Neural crest cell (in vitro differentiated cells): ENCODE measurements around the gene SPATA12. TPM values are rescaled to one million over a fixed set of nuclear protein-coding genes. Genes with fewer than 3 reads are reported as not detected.

Source experiments
- DNase-seq: peaks from one replicate; pipeline ENCODE4 v3.0.0; 2021; ENCODE audit warnings: low read depth, mixed read lengths, low spot score
- H3K27ac Mint-ChIP-seq: one replicate; pipeline ENCODE4 v1.8.0; 2021; ENCODE audit warnings: mild to moderate bottlenecking, mixed read lengths; ENCODE audit not compliant: unreplicated experiment
- H3K27me3 Mint-ChIP-seq: 2 replicates; pipeline ENCODE4 v1.8.0; 2021; ENCODE audit warnings: low read depth, mild to moderate bottlenecking, mixed read lengths
- H3K36me3 Mint-ChIP-seq: 2 replicates; pipeline ENCODE4 v1.8.0; 2021; ENCODE audit warnings: low read depth, mild to moderate bottlenecking, mixed read lengths
- H3K4me1 Mint-ChIP-seq: 2 replicates; pipeline ENCODE4 v1.8.0; 2021; ENCODE audit warnings: mixed read lengths
- H3K4me3 Mint-ChIP-seq: one replicate; pipeline ENCODE4 v1.8.0; 2021; ENCODE audit warnings: mild to moderate bottlenecking, mixed read lengths
- H3K9me3 Mint-ChIP-seq: 2 replicates; pipeline ENCODE4 v1.8.0; 2021; ENCODE audit warnings: mixed read lengths
- total RNA-seq: library from RNA; stranded (reverse); gene quantifications from 2 replicates; pipeline ENCODE4 v1.2.1, GENCODE V29; 2021
- TF ChIP-seq, protein P1 (sequence below): fragments of 200-600 bp; sonication (generic); conservative IDR thresholded peaks from 2 replicates; pipeline ENCODE4 v1.5.0; 2021; ENCODE audit warnings: antibody characterized with exemption, mild to moderate bottlenecking

Gene SPATA12
- total RNA-seq, 1 donor from 2014 or later, result not detected

DNA sequence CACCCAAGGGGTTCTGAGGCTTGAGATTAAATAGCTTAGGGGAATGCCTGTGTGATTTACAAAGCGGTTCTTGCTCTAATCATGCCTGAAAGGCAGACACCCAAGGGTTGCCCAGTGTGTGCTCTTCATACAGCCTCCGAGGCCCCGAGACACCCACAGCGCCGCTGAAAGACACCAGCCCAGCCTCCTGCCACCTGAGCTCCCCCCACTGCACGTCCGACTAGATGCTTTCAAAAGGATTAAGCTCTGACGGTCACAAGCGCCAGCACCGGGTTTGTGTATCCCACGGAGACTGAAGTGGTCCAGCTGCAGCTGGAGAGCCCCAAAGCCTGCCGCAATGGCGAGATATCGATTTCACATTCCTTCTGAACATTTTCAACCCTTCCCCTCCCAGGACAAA, 50.3 kb downstream of the SPATA12 start:
- H3K27ac Mint-ChIP-seq, result peak overlapping the region; percentile 78
- H3K36me3 Mint-ChIP-seq, result peaks cover 25% of the 10 kb centered on the region
- H3K4me1 Mint-ChIP-seq, result peaks cover 23% of the 10 kb centered on the region
- TF ChIP-seq, protein P1, sequence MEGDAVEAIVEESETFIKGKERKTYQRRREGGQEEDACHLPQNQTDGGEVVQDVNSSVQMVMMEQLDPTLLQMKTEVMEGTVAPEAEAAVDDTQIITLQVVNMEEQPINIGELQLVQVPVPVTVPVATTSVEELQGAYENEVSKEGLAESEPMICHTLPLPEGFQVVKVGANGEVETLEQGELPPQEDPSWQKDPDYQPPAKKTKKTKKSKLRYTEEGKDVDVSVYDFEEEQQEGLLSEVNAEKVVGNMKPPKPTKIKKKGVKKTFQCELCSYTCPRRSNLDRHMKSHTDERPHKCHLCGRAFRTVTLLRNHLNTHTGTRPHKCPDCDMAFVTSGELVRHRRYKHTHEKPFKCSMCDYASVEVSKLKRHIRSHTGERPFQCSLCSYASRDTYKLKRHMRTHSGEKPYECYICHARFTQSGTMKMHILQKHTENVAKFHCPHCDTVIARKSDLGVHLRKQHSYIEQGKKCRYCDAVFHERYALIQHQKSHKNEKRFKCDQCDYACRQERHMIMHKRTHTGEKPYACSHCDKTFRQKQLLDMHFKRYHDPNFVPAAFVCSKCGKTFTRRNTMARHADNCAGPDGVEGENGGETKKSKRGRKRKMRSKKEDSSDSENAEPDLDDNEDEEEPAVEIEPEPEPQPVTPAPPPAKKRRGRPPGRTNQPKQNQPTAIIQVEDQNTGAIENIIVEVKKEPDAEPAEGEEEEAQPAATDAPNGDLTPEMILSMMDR, result no peak
- H3K9me3 Mint-ChIP-seq, result no peaks in the 10 kb centered on the region
- H3K4me3 Mint-ChIP-seq, result peak overlapping the region; percentile 51
- DNase-seq, result no peak
- no peaks in the 10 kb centered on the region for H3K27me3 Mint-ChIP-seq

- Mint-ChIP-seq H3K4me1 (peaks cover 23% of the 10 kb centered on the region), H3K27me3 (no peaks in the 10 kb centered on the region), H3K27ac (no peak overlapping the region), H3K36me3 (peaks cover 22% of the 10 kb centered on the region), H3K9me3 (no peaks in the 10 kb centered on the region), H3K4me3 (no peak overlapping the region)
- TF ChIP-seq, protein P1, result peak; percentile 45
- DNase-seq, result no peak
These were observed 51.7 kb downstream of the SPATA12 start for GRCh38 chr3:57112206-57112605.

DNA sequence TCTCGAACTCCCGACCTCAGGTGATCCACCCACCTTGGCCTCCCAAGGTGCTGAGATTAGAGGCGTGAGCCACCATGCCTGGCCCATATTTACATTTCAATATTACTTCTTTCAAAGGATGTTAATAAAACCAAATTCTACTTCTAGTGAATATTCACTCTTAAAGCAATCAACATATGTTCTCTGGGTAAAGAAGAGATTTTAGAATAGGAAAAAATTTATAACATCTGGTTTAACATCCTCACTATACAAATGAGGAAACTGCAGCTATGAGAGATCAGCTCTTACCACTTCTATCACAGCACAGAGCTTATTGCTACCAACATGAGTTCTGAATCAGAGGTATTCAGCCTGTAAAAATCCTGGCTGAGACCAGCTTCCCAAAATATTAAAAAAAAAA, 56.0 kb downstream of the SPATA12 start:
- TF ChIP-seq, protein P1, result no peak
- no peak overlapping the region for H3K27ac Mint-ChIP-seq
- H3K4me1 Mint-ChIP-seq, result peaks cover 8% of the 10 kb centered on the region
- DNase-seq, result no peak
- H3K36me3 Mint-ChIP-seq, result peaks cover 16% of the 10 kb centered on the region
- no peaks in the 10 kb centered on the region for H3K27me3 Mint-ChIP-seq
- no peaks in the 10 kb centered on the region for H3K9me3 Mint-ChIP-seq
- no peak overlapping the region for H3K4me3 Mint-ChIP-seq

GRCh38 chr3:57118254-57118653, 57.8 kb downstream of the SPATA12 start:
- TF ChIP-seq, protein P1, result no peak
- Mint-ChIP-seq H3K4me1 (peaks cover 6% of the 10 kb centered on the region), H3K4me3 (no peak overlapping the region), H3K9me3 (no peaks in the 10 kb centered on the region), H3K27ac (no peak overlapping the region), H3K36me3 (peaks cover 9% of the 10 kb centered on the region), H3K27me3 (no peaks in the 10 kb centered on the region)
- DNase-seq, result no peak

DNA sequence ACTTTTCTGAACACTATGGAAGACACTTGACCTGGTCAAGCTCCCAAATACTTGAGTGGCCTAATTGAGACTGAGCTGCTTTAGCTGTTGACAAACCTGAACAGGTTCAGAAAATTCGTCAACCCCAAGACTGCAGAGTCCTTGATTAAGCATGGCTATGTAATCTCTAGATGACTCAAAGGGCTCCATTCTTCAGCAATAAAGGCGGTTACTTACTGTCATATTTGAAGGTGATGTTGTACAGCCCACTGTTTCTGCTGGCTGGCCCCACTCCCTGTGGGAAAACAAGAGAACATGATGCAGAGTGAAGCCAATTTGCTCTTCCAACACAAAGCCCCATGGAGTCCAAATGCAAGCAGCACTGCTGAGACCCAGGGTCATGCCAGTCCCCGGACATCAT, 59.6 kb downstream of the SPATA12 start:
- H3K4me1 Mint-ChIP-seq, result peaks cover 18% of the 10 kb centered on the region
- H3K4me3 Mint-ChIP-seq, result no peak overlapping the region
- DNase-seq, result no peak
- H3K27me3 Mint-ChIP-seq, result no peaks in the 10 kb centered on the region
- TF ChIP-seq, protein P1, result no peak
- no peaks in the 10 kb centered on the region for H3K9me3 Mint-ChIP-seq
- no peak overlapping the region for H3K27ac Mint-ChIP-seq
- peaks cover 4% of the 10 kb centered on the region for H3K36me3 Mint-ChIP-seq
